Islet of Langerhans (tissue), 1 donor: ENCODE results near the gene TRIM41.
"Not testable (repeated sequence)": the region's sequence is repeated elsewhere in the genome, so short reads cannot be mapped to it uniquely, and the experiment has no call there.

Experiments
- FAIRE-seq: peaks from one replicate; lab custom pipeline; 2011; peaks lifted over from hg19 to GRCh38; lab: Jason Lieb, UNC

TRIM41 gene

DNA sequence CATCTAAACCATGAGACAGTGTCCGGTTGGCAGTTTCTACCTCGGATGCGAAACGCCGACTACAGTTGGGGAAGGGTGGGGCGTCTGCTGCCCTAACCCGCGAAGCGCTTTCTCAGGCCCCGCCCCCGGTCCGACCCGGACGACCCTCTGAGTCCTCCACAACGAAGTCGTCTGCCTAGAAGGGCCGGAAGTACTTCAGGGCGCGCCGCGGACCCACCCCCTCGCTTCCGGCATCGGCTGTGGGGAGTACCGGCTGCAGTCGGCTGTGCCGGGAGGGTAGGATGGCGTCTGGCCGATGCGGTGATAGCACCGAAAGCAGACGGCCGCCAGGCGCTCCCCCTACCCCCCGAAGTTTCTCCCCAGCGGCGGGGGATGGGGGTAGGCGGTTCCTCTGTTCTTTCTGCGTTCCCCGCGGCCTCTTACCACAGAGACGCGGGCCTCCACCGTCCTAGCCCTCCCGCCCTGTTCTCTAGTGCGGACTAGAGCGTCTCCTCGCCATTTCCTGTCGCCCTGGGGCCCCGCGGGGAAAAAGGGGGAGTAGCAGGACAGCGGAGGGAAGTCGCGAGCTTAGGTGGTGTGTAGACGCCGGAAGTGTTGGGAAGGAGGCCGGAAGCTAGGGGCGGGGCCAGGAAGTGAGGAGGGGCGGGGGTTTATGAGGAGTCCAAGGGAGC, at the start of gene TRIM41:
Gene TRIM41 (plus strand): TSS at position 224 of the 671 bp plus-strand sequence. CDS start 719 bp downstream, outside the sequence.
- peak; percentile 17 for FAIRE-seq

DNA sequence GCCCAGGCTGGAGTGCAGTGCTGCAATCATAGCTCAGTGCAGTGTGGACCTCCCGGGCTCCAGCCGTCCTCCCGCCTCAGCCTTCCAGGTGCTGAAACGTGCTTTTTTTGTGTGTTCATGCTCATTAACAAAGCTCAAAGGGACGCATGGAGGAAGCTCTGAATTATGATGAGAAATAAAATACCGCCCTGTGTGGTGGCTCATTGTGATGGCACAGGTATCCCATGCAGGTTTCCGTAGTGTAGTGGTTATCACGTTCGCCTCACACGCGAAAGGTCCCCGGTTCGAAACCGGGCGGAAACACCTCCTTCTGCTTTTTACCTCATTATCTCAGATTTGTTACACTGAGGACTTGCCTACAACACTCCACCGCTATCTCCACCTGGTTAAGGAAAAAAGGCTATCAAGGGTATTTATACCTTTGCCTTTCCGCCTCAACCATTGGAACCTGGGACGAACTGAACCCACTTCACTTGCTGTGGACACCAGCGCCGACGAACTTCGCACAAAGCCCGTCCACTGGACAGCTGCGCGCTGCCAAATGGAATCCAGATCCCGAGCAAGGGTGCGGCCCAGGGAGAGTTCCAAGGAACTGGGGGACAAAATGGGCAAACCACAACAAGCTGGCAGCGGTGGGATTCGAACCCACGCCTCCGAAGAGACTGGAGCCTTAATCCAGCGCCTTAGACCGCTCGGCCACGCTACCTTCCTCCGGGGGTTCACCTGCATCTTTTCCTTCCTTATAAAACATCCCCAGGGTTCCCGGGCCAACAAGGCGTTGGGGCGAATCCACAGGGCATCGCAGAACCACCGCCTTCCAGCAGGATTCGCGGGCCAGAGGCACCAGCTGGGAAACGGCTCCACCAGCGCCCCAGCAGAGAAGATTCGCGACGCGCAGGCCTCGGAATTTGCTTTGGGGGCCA, 49.4 kb upstream of the TRIM41 start:
- no peak for FAIRE-seq

DNA sequence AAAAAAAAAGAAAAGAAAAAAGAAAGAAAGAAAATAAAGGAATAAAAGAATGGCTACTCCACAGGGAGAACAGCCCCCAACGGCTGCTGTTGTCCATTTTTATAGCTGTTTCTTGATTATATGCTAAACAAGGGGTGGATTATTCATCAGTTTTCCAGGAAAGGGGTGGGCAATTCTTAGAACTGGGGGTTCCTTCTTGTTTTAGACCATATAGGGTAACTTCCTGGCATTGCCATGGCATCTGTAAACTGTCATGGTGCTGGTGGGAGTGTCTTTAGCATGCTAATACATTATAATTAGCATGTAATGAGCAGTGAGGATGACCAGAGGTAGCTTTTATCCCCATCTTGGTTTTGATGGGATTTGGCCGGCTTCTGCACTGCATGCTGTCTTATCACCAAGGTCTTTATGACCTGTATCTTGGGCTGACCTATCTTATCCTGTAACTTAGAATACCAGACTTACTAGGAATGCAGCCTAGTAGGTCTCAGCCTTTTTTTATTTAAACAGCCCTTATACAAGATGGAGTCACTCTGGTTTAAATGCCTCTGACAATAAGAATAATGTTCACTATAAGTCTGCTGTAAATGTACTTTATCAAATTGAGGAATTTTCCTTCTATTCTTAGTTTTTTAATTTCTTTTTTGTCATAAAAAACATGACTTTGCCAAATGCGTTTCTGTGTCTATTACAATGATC, 46.7 kb upstream of the TRIM41 start:
- no peak for FAIRE-seq

DNA sequence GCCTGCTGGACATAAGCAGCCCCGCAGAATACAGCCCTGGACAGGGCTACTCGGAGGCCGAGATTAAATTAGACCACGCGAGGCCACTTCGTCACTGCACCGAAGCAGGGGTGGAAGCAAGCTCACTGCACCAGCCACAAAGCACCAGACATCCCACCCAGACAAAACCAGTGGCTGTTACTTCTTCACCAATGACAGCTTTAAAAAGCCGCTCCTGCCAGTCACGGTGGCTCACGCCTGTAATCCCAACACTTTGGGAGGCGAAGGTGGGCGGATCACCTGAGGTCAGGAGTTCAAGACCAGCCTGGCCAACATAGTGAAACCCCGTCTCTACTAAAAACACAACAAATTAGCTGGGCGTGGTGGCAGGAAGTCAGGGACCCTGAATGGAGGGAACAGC, 45.5 kb upstream of the TRIM41 start:
- not testable (repeated sequence) for FAIRE-seq

DNA sequence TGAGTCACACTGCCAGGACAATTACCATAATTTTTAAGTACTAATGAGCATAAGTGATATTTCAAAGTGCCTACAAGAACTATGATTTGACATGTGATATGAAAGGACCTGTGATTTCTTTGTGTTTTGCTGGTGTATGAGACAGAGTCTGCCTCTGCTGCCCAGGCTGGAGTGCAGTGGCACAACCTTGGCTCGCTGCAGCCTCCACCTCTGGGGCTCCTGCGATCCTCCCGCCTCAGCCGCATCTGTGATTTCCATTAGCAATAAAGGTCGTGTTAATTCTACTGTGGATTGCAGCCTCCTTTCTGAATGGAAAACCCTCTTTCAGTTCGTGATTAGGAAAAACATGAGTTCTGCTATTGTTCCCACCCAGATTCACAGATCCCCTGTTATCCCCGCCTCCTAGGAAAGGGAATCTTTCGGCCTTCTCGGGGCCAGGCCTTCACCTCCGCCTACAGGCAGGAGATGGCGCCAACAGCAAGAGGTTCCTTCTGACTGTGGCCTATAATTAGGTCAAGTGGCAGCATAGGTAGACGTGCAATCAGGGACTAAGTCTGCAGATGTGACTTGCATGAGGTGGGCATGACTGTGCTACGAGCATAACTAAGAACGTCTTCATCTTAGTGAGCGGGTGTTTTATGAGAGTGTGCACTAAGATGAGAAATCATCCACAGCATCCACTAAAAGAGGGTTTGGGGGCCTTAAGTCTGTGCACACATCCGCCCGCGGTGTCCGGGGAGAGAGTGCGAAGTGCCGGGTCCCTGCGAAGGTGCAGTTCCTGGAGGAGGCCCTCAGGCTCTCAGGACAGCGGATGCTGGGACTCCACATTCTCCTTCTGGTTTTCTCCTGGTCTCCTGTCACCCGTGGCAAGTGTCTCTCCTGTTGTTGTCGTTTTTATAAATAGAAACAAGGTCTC, 41.2 kb upstream of the TRIM41 start:
- no peak for FAIRE-seq

DNA sequence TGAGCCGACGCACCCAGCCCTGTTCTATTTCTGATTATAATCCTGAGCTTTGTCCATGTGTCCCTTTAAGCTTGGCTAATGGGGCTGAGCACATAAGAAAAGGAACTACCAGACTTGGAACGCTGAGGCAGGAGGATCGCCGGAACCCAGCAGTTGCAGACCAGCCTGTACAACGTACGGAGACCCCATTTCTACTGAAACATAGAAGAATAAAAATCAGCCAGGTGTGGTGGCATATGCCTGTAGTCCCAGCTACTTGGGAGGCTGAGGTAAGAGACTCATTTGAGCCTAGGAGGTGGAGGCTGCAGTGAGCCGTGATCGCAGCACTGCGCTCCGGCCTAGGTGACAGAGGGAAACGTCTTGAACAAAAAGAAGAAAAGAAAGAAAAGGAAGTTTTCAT, 40.4 kb upstream of the TRIM41 start:
- no peak for FAIRE-seq

DNA sequence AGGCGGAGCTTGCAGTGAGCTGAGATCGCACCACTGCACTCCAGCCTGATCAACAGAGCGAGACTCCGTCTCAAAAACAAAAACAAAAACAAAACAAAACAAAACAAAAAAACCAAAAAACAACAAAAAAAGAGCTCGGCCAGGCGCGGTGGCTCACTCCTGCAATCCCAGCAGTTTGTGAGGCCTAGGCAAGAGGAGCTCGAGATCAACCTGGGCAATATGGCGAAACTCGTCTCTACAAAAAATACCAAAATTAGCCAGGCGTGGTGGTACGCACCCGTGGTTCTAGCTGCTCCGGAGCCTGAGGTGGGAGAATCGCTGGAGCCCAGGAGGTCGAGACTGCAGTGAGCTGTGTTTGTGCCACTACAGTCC, 38.2 kb upstream of the TRIM41 start:
- FAIRE-seq = no peak

DNA sequence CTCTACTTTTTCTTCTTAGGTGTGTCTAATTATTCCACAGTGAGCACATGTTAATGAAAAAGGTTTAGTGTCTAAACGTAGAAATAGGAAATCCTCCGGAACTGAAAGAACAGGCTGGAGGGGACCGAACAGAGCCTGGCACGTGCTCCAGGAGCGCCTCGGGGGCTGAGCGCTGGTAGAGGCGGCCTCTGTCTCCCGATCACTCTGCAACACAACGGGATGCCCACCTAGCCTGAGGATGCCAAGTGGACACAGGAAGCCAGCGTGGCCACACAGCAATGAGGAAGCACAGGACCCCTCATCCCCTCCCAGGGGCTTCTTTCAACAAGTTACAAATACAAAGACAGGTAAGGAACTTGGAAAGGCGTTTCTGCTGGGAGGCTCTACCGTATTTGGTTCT, 37.5 kb upstream of the TRIM41 start:
- no peak for FAIRE-seq

DNA sequence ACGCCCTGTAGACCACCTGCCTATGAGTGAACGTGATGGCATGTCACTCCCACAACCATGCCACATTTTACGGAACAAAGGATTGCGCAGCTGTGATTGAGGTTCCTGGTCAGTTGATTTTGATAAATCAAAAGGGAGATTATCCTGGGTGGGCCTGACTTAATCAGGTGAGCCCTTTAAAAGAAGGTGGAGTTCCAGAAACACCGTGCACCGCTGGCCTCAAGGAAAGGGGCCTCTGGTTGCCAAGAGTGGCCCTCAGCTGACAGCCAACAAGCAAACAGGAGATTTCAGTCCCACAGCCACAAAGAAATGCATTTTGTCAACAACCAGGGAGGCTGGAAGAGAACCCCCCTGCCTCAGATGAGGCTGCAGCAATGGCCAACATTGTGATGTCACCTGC, 37.1 kb upstream of the TRIM41 start:
- FAIRE-seq = no peak

DNA sequence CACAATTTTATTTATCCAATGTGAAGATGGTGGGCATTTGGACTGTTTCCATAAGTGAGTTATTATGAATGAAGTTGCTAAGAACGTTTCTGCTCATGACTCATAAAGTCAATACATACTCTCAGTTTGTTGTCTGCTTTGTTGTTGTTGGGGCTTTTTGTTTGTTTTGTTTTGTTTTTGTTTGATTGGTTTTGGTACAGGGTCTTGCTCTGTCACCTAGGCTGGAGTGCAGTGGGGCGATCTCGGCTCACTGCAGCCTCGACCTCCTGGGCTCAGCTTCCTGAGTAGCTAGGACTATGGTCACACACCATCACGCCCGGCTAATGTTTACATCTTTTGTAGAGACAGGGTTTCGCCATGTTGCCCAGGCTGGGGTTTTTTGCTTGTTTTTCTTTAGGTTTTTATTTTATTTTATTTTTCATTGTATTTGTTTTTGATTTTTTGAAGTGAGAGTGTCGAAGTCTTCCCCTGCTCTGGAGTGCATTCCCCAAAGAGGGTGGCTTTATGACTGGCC, 36.0 kb upstream of the TRIM41 start:
- no peak for FAIRE-seq

DNA sequence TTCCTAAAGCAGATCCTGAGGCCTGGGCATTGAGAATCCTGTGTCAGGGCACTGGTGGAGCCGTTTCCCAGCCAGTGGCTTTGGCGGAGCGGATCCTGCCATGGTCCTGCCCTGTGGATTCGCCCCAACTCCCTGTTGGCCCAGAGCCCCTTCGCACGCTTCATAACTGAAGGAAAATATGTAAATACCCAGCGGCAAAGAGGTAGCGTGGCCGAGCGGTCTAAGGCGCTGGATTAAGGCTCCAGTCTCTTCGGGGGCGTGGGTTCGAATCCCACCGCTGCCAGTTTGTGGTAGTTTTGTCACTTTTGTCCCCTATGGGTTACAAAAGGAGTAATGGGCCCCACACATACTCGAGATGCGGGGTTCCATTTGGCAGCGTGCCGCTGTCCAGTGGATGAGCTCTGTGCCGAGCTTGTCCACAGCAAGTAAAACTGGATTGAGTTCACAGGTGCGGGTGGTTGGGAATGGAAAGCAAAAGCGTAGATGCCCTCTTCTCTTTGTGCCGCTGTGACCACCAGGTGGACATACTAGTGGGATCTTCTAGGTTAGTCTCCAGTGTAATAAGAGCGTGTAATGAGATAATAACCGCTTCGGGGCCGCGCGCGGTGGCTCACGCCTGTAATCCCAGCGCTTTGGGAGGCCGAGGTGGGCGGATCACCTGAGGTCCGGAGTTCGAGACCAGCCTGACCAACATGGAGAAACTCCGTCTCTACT, 35.4 kb upstream of the TRIM41 start:
- no peak for FAIRE-seq

DNA sequence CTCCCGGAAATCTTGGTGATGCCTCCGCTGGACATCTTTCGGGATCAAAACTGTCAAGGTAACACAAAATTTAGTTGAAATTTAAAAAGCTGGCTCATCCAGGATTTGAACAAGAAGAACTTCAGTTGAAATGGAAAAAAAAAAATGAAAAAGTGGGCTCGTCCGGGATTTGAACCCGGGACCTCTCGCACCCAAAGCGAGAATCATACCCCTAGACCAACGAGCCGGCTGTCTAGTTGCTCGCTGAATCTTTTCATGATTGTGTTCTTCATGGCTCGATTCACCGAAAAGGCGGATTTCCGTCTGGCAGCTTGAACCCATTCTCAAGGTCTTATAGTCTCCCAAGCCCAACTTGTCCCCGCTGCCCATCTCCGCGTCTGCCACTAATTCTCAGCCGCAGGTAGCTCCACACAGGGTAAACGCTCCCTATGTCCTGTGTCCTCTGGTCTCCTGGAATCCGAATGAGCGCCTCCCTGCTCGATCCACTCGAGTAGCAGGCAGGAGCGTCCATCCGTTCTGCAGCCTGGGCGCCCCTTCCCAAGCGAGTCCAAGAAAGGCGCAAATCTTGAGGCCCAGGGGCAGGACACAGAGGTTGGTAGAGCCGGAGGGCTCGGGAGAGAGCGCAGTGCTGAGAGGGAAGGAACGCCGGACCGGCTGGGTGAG, 34.2 kb upstream of the TRIM41 start:
- no peak for FAIRE-seq

DNA sequence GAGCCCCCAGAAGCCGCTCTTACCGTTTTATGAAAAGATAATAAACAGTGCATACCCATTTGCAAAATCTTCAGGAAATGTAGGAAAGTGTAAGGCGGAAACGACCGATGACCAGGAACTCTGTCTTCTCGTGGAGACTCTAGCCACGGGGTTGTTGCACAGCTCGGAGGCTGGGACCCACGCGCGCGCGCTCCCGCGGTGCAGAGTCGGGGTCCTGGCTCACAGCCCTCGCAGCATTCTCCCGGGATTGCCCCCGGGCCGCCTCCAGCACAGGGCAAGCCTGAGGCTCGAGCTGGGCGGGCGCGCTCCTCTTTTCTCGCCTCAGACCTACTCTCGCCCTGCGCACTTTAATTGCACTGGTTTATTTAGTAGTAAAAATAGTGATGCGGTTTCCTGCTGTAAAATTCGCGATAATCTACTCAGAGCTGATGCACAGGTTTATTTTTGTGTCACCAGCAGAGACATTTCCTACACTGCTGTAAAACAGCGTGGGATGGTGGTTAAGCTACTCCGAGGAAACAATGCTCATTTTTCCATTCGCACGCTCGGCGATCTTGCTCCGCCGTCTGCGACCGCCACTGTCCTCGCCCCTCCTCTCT, 33.6 kb upstream of the TRIM41 start:
- no peak for FAIRE-seq

DNA sequence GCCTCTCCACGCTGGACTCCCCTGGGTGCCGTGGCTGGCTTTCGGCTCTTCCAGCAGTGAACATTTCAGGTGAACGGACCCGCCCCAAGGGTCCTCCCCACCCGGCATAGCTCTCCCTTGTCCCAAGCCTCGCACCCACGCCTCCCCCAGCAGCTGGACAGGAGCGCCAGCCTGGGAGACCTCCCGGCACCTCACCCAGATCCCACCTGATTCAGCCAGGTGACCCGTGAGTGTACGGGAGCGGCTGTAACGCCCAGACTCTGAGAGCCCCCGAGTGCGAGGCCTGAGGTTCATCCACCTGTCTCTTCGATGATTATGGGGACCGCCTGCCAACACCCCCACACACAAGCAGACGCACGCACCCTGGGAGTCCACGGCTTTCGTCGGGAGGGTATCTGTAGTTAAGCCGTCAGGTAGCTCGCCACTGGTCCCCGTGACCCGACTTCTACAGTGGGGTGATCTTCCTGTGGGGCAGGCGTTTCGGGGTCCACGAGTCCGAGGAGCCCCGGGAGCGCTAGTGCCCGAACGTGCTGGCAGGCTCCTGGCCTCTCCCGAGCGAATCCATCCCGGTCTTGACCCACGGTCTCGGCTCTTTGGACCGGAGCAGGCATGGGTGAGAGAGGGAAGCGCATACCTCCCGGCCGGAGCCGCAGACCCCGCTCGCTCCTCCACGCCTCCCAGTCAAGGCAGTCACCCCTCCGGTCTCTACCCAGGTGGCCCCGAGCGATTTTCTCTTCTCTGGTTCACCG, 32.9 kb upstream of the TRIM41 start:
- no peak for FAIRE-seq

DNA sequence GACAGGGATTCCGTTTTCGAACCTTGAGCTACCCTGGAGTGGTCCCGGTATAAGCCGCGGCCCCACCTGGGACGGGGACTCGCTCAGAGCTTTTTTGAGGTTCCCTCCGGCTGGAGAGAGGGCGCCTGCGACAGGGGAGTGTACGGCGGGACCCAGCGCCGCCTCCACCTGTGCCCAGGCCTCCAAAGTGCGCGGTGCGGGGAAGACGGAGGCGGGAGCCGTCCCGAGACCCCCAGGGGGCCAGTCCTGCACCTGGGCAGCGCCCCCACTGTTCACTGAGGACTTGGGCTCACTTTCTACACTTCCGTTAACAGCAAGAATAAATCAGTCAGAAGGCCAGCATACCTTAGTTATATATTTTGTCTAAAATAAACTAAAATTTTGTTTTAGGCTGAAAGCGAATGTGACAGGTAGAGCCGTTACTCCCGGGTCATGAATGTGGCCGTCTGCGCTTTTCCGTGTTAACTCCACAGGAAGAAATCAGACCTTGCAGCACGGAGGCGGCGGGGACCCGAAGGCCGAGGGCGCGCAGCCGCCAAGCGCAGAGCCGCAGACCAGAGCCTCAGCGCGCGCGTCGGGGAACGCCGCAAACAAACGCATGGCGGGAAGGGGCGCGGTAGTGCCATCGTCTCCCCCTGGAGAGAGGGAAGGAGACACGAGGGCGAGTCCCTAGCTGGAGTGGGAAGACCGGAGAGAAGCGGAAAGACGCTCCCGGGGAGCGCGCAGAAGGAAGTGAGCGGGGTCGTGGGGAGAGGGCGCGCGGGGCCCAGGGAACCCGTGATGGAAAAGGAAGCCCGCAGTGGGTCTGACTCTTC, 32.2 kb upstream of the TRIM41 start:
- no peak for FAIRE-seq

DNA sequence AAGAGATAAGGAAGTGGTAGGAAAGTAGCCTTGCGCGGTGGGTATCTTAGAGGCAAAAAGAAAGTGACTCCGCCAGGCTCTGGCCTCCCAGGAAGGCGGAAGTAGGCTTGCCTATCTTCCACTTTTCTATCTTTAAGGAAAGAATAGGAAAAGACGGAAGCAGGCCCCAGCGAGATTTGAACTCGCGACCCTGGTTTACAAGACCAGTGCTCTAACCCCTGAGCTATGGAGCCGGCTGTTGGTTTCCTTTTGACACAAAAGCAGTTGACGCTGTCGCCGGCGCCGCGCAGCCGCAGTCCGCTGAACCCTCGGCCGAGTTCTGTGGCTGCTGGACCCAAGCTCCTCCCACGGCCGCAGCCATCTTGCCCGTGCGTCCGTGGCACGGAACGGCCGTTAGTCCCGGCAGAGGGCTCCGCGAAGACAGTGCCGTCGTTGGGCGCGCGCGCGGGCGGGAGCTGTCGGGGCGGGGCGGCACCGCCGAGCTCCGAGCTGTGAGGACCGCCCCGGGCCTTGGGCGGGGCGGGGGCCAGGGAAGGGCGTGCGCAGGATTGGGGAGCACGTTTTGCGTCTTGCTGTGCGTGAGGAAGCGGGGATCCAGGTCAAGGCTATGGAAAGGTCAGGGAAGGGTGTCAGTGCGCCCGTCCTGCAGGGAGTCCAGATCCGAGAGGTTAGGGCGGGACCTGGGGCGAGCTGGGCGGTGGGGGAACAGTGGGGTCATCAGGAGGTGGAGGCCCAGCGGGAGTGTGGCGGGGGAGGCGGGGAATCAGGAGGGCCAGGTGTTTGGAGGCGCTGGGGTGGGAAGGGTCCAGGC, 31.4 kb upstream of the TRIM41 start:
- no peak for FAIRE-seq

DNA sequence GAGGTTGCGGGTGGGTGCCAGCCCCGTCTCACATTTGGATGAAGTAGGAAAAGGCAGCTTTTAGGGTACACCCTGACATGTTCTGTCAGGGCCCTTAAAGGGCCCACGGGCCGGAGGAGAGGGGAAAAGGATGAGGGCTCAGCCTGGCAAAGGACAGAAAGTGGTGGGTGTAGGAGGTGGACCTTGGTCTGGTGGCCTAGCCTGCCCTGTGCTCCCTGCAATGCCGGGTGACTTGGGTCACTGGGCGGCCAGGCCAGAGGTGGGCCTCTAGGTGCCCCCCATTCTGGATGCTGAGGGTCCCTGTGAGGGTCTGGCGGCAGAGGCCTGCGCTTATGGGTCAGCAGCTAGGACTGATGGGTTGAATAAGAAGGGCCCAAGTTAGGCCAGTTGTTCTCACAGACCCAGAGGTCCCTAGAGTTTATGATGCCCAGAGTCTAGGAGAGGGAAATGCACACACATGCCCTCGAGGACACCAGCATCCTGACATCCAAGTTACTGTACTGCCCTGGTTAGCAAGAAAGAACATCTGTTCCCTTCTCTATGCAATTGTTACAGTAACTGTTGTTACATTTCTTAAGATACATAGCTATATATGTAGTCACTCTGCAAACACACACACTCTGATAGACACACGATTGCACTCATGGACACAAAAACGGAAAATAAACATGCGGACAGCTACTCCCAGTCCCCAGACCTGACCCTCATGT, 30.6 kb upstream of the TRIM41 start:
- no peak for FAIRE-seq
